GM12892 (cell line): ENCODE data around the gene CRYBG1.

Source experiments
- POLR2A ChIP-seq: IDR thresholded peaks from 2 replicates; pipeline ENCODE4 v1.6.1; 2011; ENCODE audit warnings: low read depth, low read length, control low read depth
- POLR2AphosphoS5 ChIP-seq: IDR thresholded peaks from 2 replicates; pipeline ENCODE4 v1.6.1; 2011; ENCODE audit warnings: low read depth, low read length, control low read depth

- TF ChIP-seq POLR2AphosphoS5: no peak
- TF ChIP-seq POLR2A: no peak
These were observed 204.0 kb downstream of the CRYBG1 start for GRCh38 chr6:106564476-106564875.
